CD8-positive, alpha-beta memory T cell (primary cell): ENCODE measurements around the gene BACH2. TPM values are rescaled to one million over a fixed set of nuclear protein-coding genes. Genes with fewer than 3 reads are reported as not detected.

Experiments
- CTCF ChIA-PET: fragments of 350-600 bp; sonication (Branson Sonifier 250); formaldehyde crosslinking; loops from one replicate; lab custom pipeline; 2021; ENCODE audit warnings: antibody characterized with exemption; lab: Charles Lee
- POLR2A ChIA-PET: fragments of 350-600 bp; sonication (Branson Sonifier 250); formaldehyde crosslinking; loops from one replicate; lab custom pipeline; 2021; ENCODE audit warnings: antibody characterized with exemption; lab: Charles Lee
- DNase-seq, 5 donors: peaks; one replicate each; pipeline versions ENCODE4 v3.0.0 to v3.0.0-alpha.2; 2020 to 2022; ENCODE audit warnings: mixed read lengths in 1 of 5
- H3K27ac ChIP-seq: one replicate; pipeline ENCODE4 v1.7.0; 2013; ENCODE audit warnings: low read depth, mild to moderate bottlenecking, low read length, moderate library complexity
- H3K27me3 ChIP-seq: 2 replicates; pipeline ENCODE4 v1.7.0; 2013; ENCODE audit warnings: low read length, mild to moderate bottlenecking; ENCODE audit not compliant: insufficient read depth, poor library complexity, severe bottlenecking
- H3K36me3 ChIP-seq: 2 replicates; pipeline ENCODE4 v1.7.0; 2013; ENCODE audit warnings: mild to moderate bottlenecking, low read length, moderate library complexity; ENCODE audit not compliant: insufficient read depth
- H3K4me1 ChIP-seq: 2 replicates; pipeline ENCODE4 v1.7.0; 2013; ENCODE audit warnings: mild to moderate bottlenecking, low read length, moderate library complexity; ENCODE audit not compliant: insufficient read depth
- H3K4me3 ChIP-seq: 2 replicates; pipeline ENCODE4 v1.7.0; 2013; ENCODE audit warnings: mild to moderate bottlenecking, low read length
- H3K9me3 ChIP-seq: 2 replicates; pipeline ENCODE4 v1.7.0; 2013; ENCODE audit warnings: mild to moderate bottlenecking, low read length
- H3K27ac Mint-ChIP-seq, 8 donors: one replicate each; pipeline ENCODE4 v1.8.0; 2020 to 2021; ENCODE audit warnings: mixed read lengths in 8 of 8, mild to moderate bottlenecking in 6 of 8, inconsistent platforms in 3 of 8, moderate library complexity in 3 of 8
- H3K27me3 Mint-ChIP-seq, 2 donors: one replicate each; pipeline ENCODE4 v1.8.0; 2020 to 2021; ENCODE audit warnings: mixed read lengths in 2 of 2, mild to moderate bottlenecking in 1 of 2, moderate library complexity in 1 of 2
- H3K36me3 Mint-ChIP-seq, 3 donors: one replicate each; pipeline ENCODE4 v1.8.0; 2020 to 2021; ENCODE audit warnings: mixed read lengths in 3 of 3, inconsistent platforms in 1 of 3, mild to moderate bottlenecking in 1 of 3
- H3K4me1 Mint-ChIP-seq, 3 donors: one replicate each; pipeline ENCODE4 v1.8.0; 2020 to 2021; ENCODE audit warnings: mixed read lengths in 3 of 3, inconsistent platforms in 1 of 3, mild to moderate bottlenecking in 1 of 3
- H3K4me3 Mint-ChIP-seq, 7 donors: one replicate each; pipeline ENCODE4 v1.8.0; 2020 to 2021; ENCODE audit warnings: mixed read lengths in 7 of 7, mild to moderate bottlenecking in 6 of 7, moderate library complexity in 4 of 7, inconsistent platforms in 2 of 7
- H3K9me3 Mint-ChIP-seq, 5 donors: one replicate each; pipeline ENCODE4 v1.8.0; 2020 to 2022; ENCODE audit warnings: mixed read lengths in 5 of 5, mild to moderate bottlenecking in 3 of 5, moderate library complexity in 2 of 5, inconsistent platforms in 1 of 5
- polyA plus RNA-seq: library from polyadenylated mRNA; unstranded; fragments of 300-500 nt; fragmentation: Illumina TruSeq; gene quantifications from one replicate; pipeline ENCODE4 v1.2.3, GENCODE V29; 2021
- total RNA-seq, 2 experiments: library from RNA; stranded (reverse); gene quantifications; one replicate each; pipeline ENCODE4 v1.2.3, GENCODE V29; 2021

Gene BACH2
- total and polyA plus RNA-seq, 3 experiments from 2014 or later: 7.4 to 41.8 (median 39.9) TPM

GRCh38 chr6:89954721-89955148 lies 341.9 kb downstream of the BACH2 start:
- H3K9me3 ChIP-seq: no peaks in the 10 kb centered on the region
- Mint-ChIP-seq H3K9me3 (no peaks in the 10 kb centered on the region), H3K27me3 (no peaks in the 10 kb centered on the region), H3K36me3 (peaks cover 0 to 24% (median 5%) of the 10 kb centered on the region in 3 donors), H3K4me3 (peak overlapping the region in 5 of 7 donors; percentile 13 to 79 (median 51)), H3K4me1 (peaks cover 53 to 67% (median 66%) of the 10 kb centered on the region in 3 donors), H3K27ac (peak overlapping the region; percentile 73 to 94 (median 82))
- no peak overlapping the region for H3K4me3 ChIP-seq
- ChIA-PET POLR2A (interaction anchor here (0.6 kb wide), 2 partner anchors 24 to 341 kb away, joined by 3 to 7 read pairs; no protein-coding TSS in a partner anchor), CTCF (interaction anchor here (1.0 to 2.3 kb wide), 4 partner anchors 14 to 524 kb away, joined by 3 to 6 read pairs (median 4); no protein-coding TSS in a partner anchor)
- H3K4me1 ChIP-seq: peaks cover 51% of the 10 kb centered on the region
- no peak overlapping the region for H3K27ac ChIP-seq
- H3K36me3 ChIP-seq: peaks cover 4% of the 10 kb centered on the region
- peak in 2 of 5 donors; percentile 27 to 51 for DNase-seq
- H3K27me3 ChIP-seq: no peaks in the 10 kb centered on the region

- Mint-ChIP-seq H3K4me3 (peak overlapping the region; percentile 19 to 75 (median 64)), H3K27me3 (no peaks in the 10 kb centered on the region), H3K27ac (peak overlapping the region; percentile 57 to 95 (median 92)), H3K9me3 (no peaks in the 10 kb centered on the region), H3K4me1 (peaks cover 54 to 68% (median 61%) of the 10 kb centered on the region in 3 donors), H3K36me3 (peaks cover 0 to 33% (median 5%) of the 10 kb centered on the region in 3 donors)
- Histone ChIP-seq H3K27ac (peak overlapping the region; percentile 8), H3K9me3 (no peaks in the 10 kb centered on the region), H3K36me3 (peaks cover 4% of the 10 kb centered on the region), H3K4me3 (peak overlapping the region; percentile 24), H3K4me1 (peaks cover 51% of the 10 kb centered on the region), H3K27me3 (no peaks in the 10 kb centered on the region)
- CTCF ChIA-PET: interaction anchor here (0.6 to 2.3 kb wide), 11 partner anchors 8 to 527 kb away, joined by 3 to 6 read pairs (median 3); no protein-coding TSS in a partner anchor
- DNase-seq: peak; percentile 40 to 87 (median 83)
- POLR2A ChIA-PET: interaction anchor here (1.1 kb wide), 1 partner anchor 12 kb away, joined by 3 read pairs; no protein-coding TSS in a partner anchor
Measured at GRCh38 chr6:89952686-89953085, 344.0 kb downstream of the BACH2 start.

DNA sequence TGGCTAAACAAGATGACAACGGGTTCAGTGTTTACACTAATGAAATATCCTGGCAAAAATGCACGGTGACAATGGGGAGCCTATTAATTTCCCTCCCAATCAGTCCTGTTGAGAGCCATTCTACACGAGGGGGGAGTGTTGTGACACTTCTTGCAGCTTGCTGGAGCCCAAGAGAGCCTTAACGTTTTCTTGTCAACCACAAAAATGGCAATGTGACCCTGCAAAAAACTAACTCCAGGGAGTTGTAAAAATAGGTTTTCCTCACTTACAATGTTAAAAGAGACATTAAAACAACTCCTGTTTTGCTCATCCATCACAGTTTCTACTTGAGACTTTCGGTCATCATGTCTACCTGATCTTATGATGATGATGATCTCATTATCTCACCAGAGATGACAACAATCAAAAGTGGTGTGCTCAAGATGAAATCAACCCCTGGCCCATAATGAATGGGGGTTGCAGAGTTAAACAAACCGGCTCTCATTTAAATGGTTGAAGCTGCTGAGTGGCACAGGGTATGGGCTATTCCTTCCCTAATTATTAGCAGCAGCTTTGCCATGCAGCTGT lies 344.5 kb downstream of the BACH2 start:
- Mint-ChIP-seq H3K4me3 (peak overlapping the region; percentile 19 to 75 (median 64)), H3K9me3 (no peaks in the 10 kb centered on the region), H3K4me1 (peaks cover 54 to 67% (median 63%) of the 10 kb centered on the region in 3 donors), H3K27me3 (no peaks in the 10 kb centered on the region), H3K36me3 (peaks cover 0 to 34% (median 5%) of the 10 kb centered on the region in 3 donors), H3K27ac (peak overlapping the region; percentile 57 to 95 (median 92))
- peak in 2 of 5 donors; percentile 30 to 48 for DNase-seq
- H3K4me3 ChIP-seq: peak overlapping the region; percentile 6
- no peaks in the 10 kb centered on the region for H3K27me3 ChIP-seq
- ChIA-PET CTCF (interaction anchor here (0.6 to 2.3 kb wide), 11 partner anchors 7 to 527 kb away, joined by 3 to 6 read pairs (median 3); no protein-coding TSS in a partner anchor), POLR2A (interaction anchor here (1.1 kb wide), 1 partner anchor 12 kb away, joined by 3 read pairs; no protein-coding TSS in a partner anchor)
- H3K36me3 ChIP-seq: peaks cover 4% of the 10 kb centered on the region
- peaks cover 51% of the 10 kb centered on the region for H3K4me1 ChIP-seq
- H3K27ac ChIP-seq: peak overlapping the region; percentile 8
- H3K9me3 ChIP-seq: no peaks in the 10 kb centered on the region

DNA sequence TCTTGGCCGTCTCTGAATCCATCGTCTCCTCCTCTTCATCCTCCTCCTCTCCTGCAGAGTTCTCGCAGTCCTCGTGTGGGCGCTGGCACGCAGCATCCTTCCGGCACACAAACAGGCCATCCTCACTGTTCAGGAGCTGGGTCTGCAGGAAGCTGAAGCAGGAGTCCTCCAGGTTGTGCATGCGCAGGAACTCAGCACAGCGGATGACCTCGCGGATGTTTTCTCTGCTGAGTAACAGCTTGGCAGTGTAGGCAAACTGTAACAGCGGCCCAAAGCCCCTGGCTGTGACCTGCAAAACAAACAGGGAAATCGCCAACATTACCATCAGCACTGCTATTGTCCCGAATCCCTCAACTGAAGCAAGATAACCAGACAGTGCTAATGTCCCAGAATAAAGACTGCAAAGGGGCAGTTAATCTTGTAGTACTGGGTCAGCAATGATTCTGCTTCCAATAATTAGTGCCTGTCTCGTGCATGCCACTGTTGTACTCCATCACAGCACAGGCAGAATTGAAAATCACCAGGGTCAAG lies 345.0 kb downstream of the BACH2 start:
- ChIA-PET CTCF (interaction anchor here (1.4 to 2.6 kb wide), 6 partner anchors 10 to 528 kb away, joined by 3 to 9 read pairs (median 6); no protein-coding TSS in a partner anchor), POLR2A (no interaction called here)
- no peaks in the 10 kb centered on the region for H3K9me3 Mint-ChIP-seq
- Histone ChIP-seq H3K27me3 (no peaks in the 10 kb centered on the region), H3K4me1 (peaks cover 51% of the 10 kb centered on the region), H3K9me3 (no peaks in the 10 kb centered on the region), H3K4me3 (no peak overlapping the region), H3K27ac (no peak overlapping the region), H3K36me3 (peaks cover 4% of the 10 kb centered on the region)
- H3K36me3 Mint-ChIP-seq: peaks cover 0 to 40% (median 5%) of the 10 kb centered on the region in 3 donors
- H3K27me3 Mint-ChIP-seq: no peaks in the 10 kb centered on the region
- no peak for DNase-seq
- H3K4me3 Mint-ChIP-seq: peak overlapping the region in 5 of 7 donors; percentile 14 to 75 (median 64)
- peaks cover 52 to 62% (median 62%) of the 10 kb centered on the region in 3 donors for H3K4me1 Mint-ChIP-seq
- H3K27ac Mint-ChIP-seq: peak overlapping the region; percentile 57 to 95 (median 92)

GRCh38 chr6:89950879-89951391 lies 345.7 kb downstream of the BACH2 start:
- H3K27ac ChIP-seq: no peak overlapping the region
- no peak for DNase-seq
- no peak overlapping the region for H3K4me3 Mint-ChIP-seq
- no peaks in the 10 kb centered on the region for H3K27me3 Mint-ChIP-seq
- no peak overlapping the region for H3K4me3 ChIP-seq
- peaks cover 45 to 55% (median 55%) of the 10 kb centered on the region in 3 donors for H3K4me1 Mint-ChIP-seq
- peaks cover 0 to 40% (median 5%) of the 10 kb centered on the region in 3 donors for H3K36me3 Mint-ChIP-seq
- H3K27ac Mint-ChIP-seq: peak overlapping the region in 6 of 8 donors; percentile 57 to 94 (median 92)
- H3K4me1 ChIP-seq: peaks cover 45% of the 10 kb centered on the region
- peaks cover 4% of the 10 kb centered on the region for H3K36me3 ChIP-seq
- ChIA-PET POLR2A (interaction anchor here (0.5 kb wide), 1 partner anchor 21 kb away, joined by 3 read pairs; no protein-coding TSS in a partner anchor), CTCF (interaction anchor here (1.4 to 2.6 kb wide), 3 partner anchors 10 to 528 kb away, joined by 3 to 9 read pairs (median 5); no protein-coding TSS in a partner anchor)
- no peaks in the 10 kb centered on the region for H3K9me3 ChIP-seq
- H3K27me3 ChIP-seq: no peaks in the 10 kb centered on the region
- no peaks in the 10 kb centered on the region for H3K9me3 Mint-ChIP-seq

GRCh38 chr6:89950446-89950845 lies 346.2 kb downstream of the BACH2 start:
- Histone ChIP-seq H3K36me3 (peaks cover 4% of the 10 kb centered on the region), H3K27me3 (no peaks in the 10 kb centered on the region), H3K9me3 (no peaks in the 10 kb centered on the region), H3K4me3 (no peak overlapping the region), H3K4me1 (peaks cover 40% of the 10 kb centered on the region), H3K27ac (no peak overlapping the region)
- H3K27ac Mint-ChIP-seq: peak overlapping the region in 2 of 8 donors; percentile 13 to 85
- ChIA-PET POLR2A (no interaction called here), CTCF (interaction anchor here (1.4 to 2.6 kb wide), 3 partner anchors 10 to 528 kb away, joined by 3 to 9 read pairs (median 5); no protein-coding TSS in a partner anchor)
- H3K27me3 Mint-ChIP-seq: no peaks in the 10 kb centered on the region
- no peaks in the 10 kb centered on the region for H3K9me3 Mint-ChIP-seq
- no peak overlapping the region for H3K4me3 Mint-ChIP-seq
- H3K4me1 Mint-ChIP-seq: peaks cover 41 to 53% (median 51%) of the 10 kb centered on the region in 3 donors
- H3K36me3 Mint-ChIP-seq: peaks cover 0 to 43% (median 5%) of the 10 kb centered on the region in 3 donors
- DNase-seq: no peak

GRCh38 chr6:89948876-89949275 lies 347.8 kb downstream of the BACH2 start:
- POLR2A ChIA-PET: no interaction called here
- peaks cover 32 to 48% (median 45%) of the 10 kb centered on the region in 3 donors for H3K4me1 Mint-ChIP-seq
- no peaks in the 10 kb centered on the region for H3K27me3 Mint-ChIP-seq
- no peak overlapping the region for H3K27ac ChIP-seq
- no peak for DNase-seq
- H3K4me1 ChIP-seq: peaks cover 34% of the 10 kb centered on the region
- CTCF ChIA-PET: interaction anchor here (1.1 to 2.2 kb wide), 3 partner anchors 326 to 530 kb away, joined by 3 to 5 read pairs (median 4); no protein-coding TSS in a partner anchor
- no peak overlapping the region for H3K4me3 Mint-ChIP-seq
- H3K4me3 ChIP-seq: no peak overlapping the region
- peaks cover 5% of the 10 kb centered on the region for H3K9me3 ChIP-seq
- H3K9me3 Mint-ChIP-seq: no peaks in the 10 kb centered on the region
- peak overlapping the region in 1 of 8 donors; percentile 15 for H3K27ac Mint-ChIP-seq
- H3K27me3 ChIP-seq: no peaks in the 10 kb centered on the region
- peaks cover 0 to 47% (median 5%) of the 10 kb centered on the region in 3 donors for H3K36me3 Mint-ChIP-seq
- H3K36me3 ChIP-seq: peaks cover 4% of the 10 kb centered on the region
